HepG2 (cell line): ENCODE data around the gene JMJD1C. TPM values are rescaled to one million over a fixed set of nuclear protein-coding genes. Genes with fewer than 3 reads are reported as not detected.

Experiments used
- ATAC-seq: fragments of 200-7000 bp; cut with Tn5 transposase; 3 replicates; pipeline ENCODE4 v1.9.1; 2020; ENCODE audit warnings: mild to moderate bottlenecking, moderate library complexity
- BruUV-seq: library from RNA; stranded (reverse); fragments of 400-500 nt; replicated peaks from 2 replicates; lab custom pipeline; 2021; lab: Mats Ljungman, UMichigan
- CTCF ChIA-PET: fragments of 300-600 bp; formaldehyde crosslinking; extraction: SDS; loops from one replicate; lab custom pipeline; 2021; ENCODE audit warnings: low total read pairs, inconsistent platforms, low intra/inter-chr PET ratio; lab: Yijun Ruan, JAX
- POLR2A ChIA-PET: fragments of 350-600 bp; sonication (Branson Sonifier 250); formaldehyde crosslinking; loops from one replicate; lab custom pipeline; 2020; ENCODE audit warnings: antibody characterized with exemption, inconsistent platforms; lab: Yijun Ruan, JAX
- DNase-seq: peaks from one replicate; pipeline ENCODE4 v3.0.0-alpha.2; 2015; ENCODE audit warnings: low spot score
- FAIRE-seq: peaks from 3 replicates; lab custom pipeline; 2011; peaks lifted over from hg19 to GRCh38; lab: Jason Lieb, UNC
- H2AFZ ChIP-seq: one replicate; pipeline ENCODE4 v1.6.1; 2011; ENCODE audit warnings: low read length, inconsistent platforms
- H3K27ac ChIP-seq: fragments of 300-600 bp; 3 replicates; pipeline ENCODE4 v1.8.0; 2011; ENCODE audit warnings: mixed run types, mild to moderate bottlenecking, mixed read lengths, low read length, inconsistent platforms; ENCODE audit not compliant: insufficient read depth; ENCODE audit errors: extremely low read length
- H3K27me3 ChIP-seq, 2 experiments: fragments of 200-600 bp in 1 of 2; 2 replicates in 1 of 2; 3 replicates in 1 of 2; pipeline versions ENCODE4 v1.6.0 to v1.8.0; 2011; ENCODE audit warnings: low read length in 2 of 2, mild to moderate bottlenecking in 2 of 2, moderate library complexity in 2 of 2, inconsistent platforms in 1 of 2; ENCODE audit not compliant: insufficient read depth in 2 of 2, control insufficient read depth in 1 of 2
- H3K36me3 ChIP-seq, 2 experiments: fragments of 200-600 bp in 1 of 2; replicated peaks in 1 of 2; 2 replicates in 1 of 2; 3 replicates in 1 of 2; pipeline versions ENCODE4 v1.5.1 to v1.8.0; 2011; ENCODE audit warnings: low read length in 2 of 2, inconsistent platforms in 1 of 2; ENCODE audit not compliant: insufficient read depth in 2 of 2, control insufficient read depth in 1 of 2
- H3K4me1 ChIP-seq: 2 replicates; pipeline ENCODE4 v1.5.1; 2012; ENCODE audit warnings: low read length, inconsistent platforms; ENCODE audit not compliant: insufficient read depth
- H3K4me2 ChIP-seq: 2 replicates; pipeline ENCODE4 v1.6.0; 2011; ENCODE audit warnings: low read depth, low read length, inconsistent platforms
- H3K4me3 ChIP-seq, 3 experiments: fragments of 200-600 bp in 1 of 3; sonication (generic), shearing (Covaris generic) in 1 of 3; replicated peaks in 1 of 3; 2 replicates each; pipeline ENCODE4 v1.5.1; 2011 to 2016; ENCODE audit warnings: low read length in 3 of 3, inconsistent platforms in 2 of 3, low read depth in 2 of 3, mild to moderate bottlenecking in 2 of 3, control low read depth in 1 of 3, mixed read lengths in 1 of 3; ENCODE audit not compliant: insufficient read depth in 1 of 3
- H3K79me2 ChIP-seq: one replicate; pipeline ENCODE4 v1.6.1; 2011; ENCODE audit warnings: low read length, inconsistent platforms; ENCODE audit not compliant: insufficient read depth
- H3K9ac ChIP-seq: 2 replicates; pipeline ENCODE4 v1.6.0; 2011; ENCODE audit warnings: mild to moderate bottlenecking, low read depth, low read length, inconsistent platforms; ENCODE audit not compliant: insufficient read depth
- H3K9me3 ChIP-seq: 2 replicates; pipeline ENCODE4 v1.5.1; 2012; ENCODE audit warnings: mild to moderate bottlenecking, low read length
- H4K20me1 ChIP-seq: 2 replicates; pipeline ENCODE4 v1.6.0; 2011; ENCODE audit warnings: inconsistent platforms, mild to moderate bottlenecking, low read length, moderate library complexity; ENCODE audit not compliant: insufficient read depth
- CENPBD1 ChIP-seq: sonication (generic); formaldehyde crosslinking; IDR thresholded peaks from 2 replicates; pipeline ENCODE4 v1.8.0; 2022; ENCODE audit warnings: missing genetic modification reagents, low read depth, mild to moderate bottlenecking, borderline replicate concordance
- GZF1 ChIP-seq: sonication (generic); formaldehyde crosslinking; IDR thresholded peaks from 2 replicates; pipeline ENCODE4 v1.5.1; 2020; ENCODE audit warnings: mild to moderate bottlenecking, missing genetic modification reagents
- MIXL1 ChIP-seq: IDR thresholded peaks from 2 replicates; pipeline ENCODE4 v1.6.1; 2016
- MLLT10 ChIP-seq: sonication (generic); formaldehyde crosslinking; IDR thresholded peaks from 2 replicates; pipeline ENCODE4 v1.4.0; 2020; ENCODE audit warnings: missing genetic modification reagents
- NCOA1 ChIP-seq: sonication (generic); formaldehyde crosslinking; IDR thresholded peaks from 2 replicates; pipeline ENCODE4 v1.9.0; 2021; ENCODE audit warnings: missing genetic modification reagents
- RFXANK ChIP-seq: IDR thresholded peaks from 2 replicates; pipeline ENCODE4 v1.6.1; 2016
- SP4 ChIP-seq: sonication (generic); formaldehyde crosslinking; IDR thresholded peaks from 2 replicates; pipeline ENCODE4 v1.8.1; 2023; ENCODE audit warnings: mild to moderate bottlenecking, missing genetic modification reagents
- TERF1 ChIP-seq: sonication (generic); formaldehyde crosslinking; IDR thresholded peaks from 2 replicates; pipeline ENCODE4 v1.8.0; 2022; ENCODE audit warnings: mild to moderate bottlenecking, missing genetic modification reagents, moderate library complexity
- ZBTB33 ChIP-seq: sonication (generic); formaldehyde crosslinking; IDR thresholded peaks from 2 replicates; pipeline ENCODE4 v1.4.0; 2020; ENCODE audit warnings: missing genetic modification reagents
- ZIK1 ChIP-seq: sonication (generic); formaldehyde crosslinking; IDR thresholded peaks from 2 replicates; pipeline ENCODE4 v1.5.0; 2020; ENCODE audit warnings: mild to moderate bottlenecking, low read depth, missing genetic modification reagents, borderline replicate concordance
- ZNF232 ChIP-seq: sonication (generic); formaldehyde crosslinking; IDR thresholded peaks from 2 replicates; pipeline ENCODE4 v1.4.0; 2020; ENCODE audit warnings: missing genetic modification reagents, borderline replicate concordance
- ZNF383 ChIP-seq: sonication (generic); formaldehyde crosslinking; IDR thresholded peaks from 2 replicates; pipeline ENCODE4 v1.4.0; 2020; ENCODE audit warnings: missing genetic modification reagents, mild to moderate bottlenecking, borderline replicate concordance
- ZNF512B ChIP-seq: sonication (generic); formaldehyde crosslinking; IDR thresholded peaks from 2 replicates; pipeline ENCODE4 v1.5.1; 2020; ENCODE audit warnings: missing genetic modification reagents, mild to moderate bottlenecking, borderline replicate concordance
- ZNF782 ChIP-seq: sonication (generic); formaldehyde crosslinking; IDR thresholded peaks from 2 replicates; pipeline ENCODE4 v1.4.0; 2020; ENCODE audit warnings: missing genetic modification reagents, mild to moderate bottlenecking, borderline replicate concordance
- ZNF788 ChIP-seq: sonication (generic); formaldehyde crosslinking; IDR thresholded peaks from 2 replicates; pipeline ENCODE4 v1.5.0; 2020; ENCODE audit warnings: mild to moderate bottlenecking, missing genetic modification reagents, borderline replicate concordance
- WGBS: methylation state at CpG from one replicate; pipeline ENCODE4 v1.1.6; 2017; ENCODE audit warnings: low lambda C conversion rate; 5-methylcytosine and 5-hydroxymethylcytosine counted together
- in situ Hi-C: cut with HindIII; loops from 2 replicates; pipeline ENCODE4 v1.10.0; 2017; ENCODE audit warnings: low pct_unique_long_range_greater_than_20kb; ENCODE audit not compliant: extremely low pct_ligation_motif_present
- intact Hi-C: fragments of 100-400 bp; cut with micrococcal nuclease; formaldehyde crosslinking; loops from one replicate; pipeline ENCODE4 v1.10.0; 2022; ENCODE audit not compliant: unreplicated experiment
- polyA plus RNA-seq, 8 experiments: library from polyadenylated mRNA; depleted of rRNA in 3 of 8; stranded (reverse) in 7 of 8; unstranded in 1 of 8; fragments of >200 nt; fragmentation: Illumina TruSeq in 4 of 8; extraction: Trizol in 4 of 8; gene quantifications; 2 replicates each; pipeline versions ENCODE4 v1.2.1 to v1.2.3, GENCODE V29; 2011 to 2016; ENCODE audit warnings: low read depth in 4 of 8, missing spikeins in 1 of 8, mixed read lengths in 1 of 8; ENCODE audit not compliant: insufficient read depth in 1 of 8
- total RNA-seq, 5 experiments: library from RNA; depleted of rRNA; stranded (reverse); fragments of >200 nt; fragmentation: Illumina TruSeq; extraction: Trizol; gene quantifications; 2 replicates each; pipeline ENCODE4 v1.2.3, GENCODE V29; 2016; ENCODE audit warnings: low read depth in 1 of 5
- TF ChIP-seq, protein P1 (sequence below): IDR thresholded peaks from 2 replicates; pipeline ENCODE4 v1.6.1; 2016; ENCODE audit warnings: mild to moderate bottlenecking
- TF ChIP-seq, protein P2 (sequence below): sonication (generic); formaldehyde crosslinking; IDR thresholded peaks from 2 replicates; pipeline ENCODE4 v1.8.0; 2022; ENCODE audit warnings: missing genetic modification reagents, mild to moderate bottlenecking, borderline replicate concordance

Gene JMJD1C
- total and polyA plus RNA-seq, 2 of the 13 experiments (the other 11 are each of a cell fraction or from before 2014, with no cell fraction given) = 42.3 to 42.7 TPM

- ChIA-PET POLR2A (no interaction called here), CTCF (no interaction called here)
- Histone ChIP-seq H3K9me3 (no peaks in the 10 kb centered on the region), H3K4me2 (no peak overlapping the region), H3K4me1 (peaks cover 49% of the 10 kb centered on the region), H3K36me3 (no peaks in the 10 kb centered on the region), H3K27me3 (no peaks in the 10 kb centered on the region; a peak in 1 of 5 replicates), H4K20me1 (peaks cover 12% of the 10 kb centered on the region), H3K9ac (no peak overlapping the region), H3K4me3 (no peak overlapping the region), H3K27ac (no peak overlapping the region), H3K79me2 (peaks cover 84% of the 10 kb centered on the region), H2AFZ (no peak overlapping the region)
- intact Hi-C loops (loop anchor here (5.0 to 10.0 kb wide), 2 partner anchors 201 to 253 kb away; no protein-coding TSS in a partner anchor), in situ Hi-C loops (no loop called here)
- WGBS = 65% methylated on average over 1 of the region's 1 CpG
- DNase-seq (no peak), ATAC-seq (no peak), FAIRE-seq (no peak)
- no TSS peak for BruUV-seq
- TF ChIP-seq, protein P1, sequence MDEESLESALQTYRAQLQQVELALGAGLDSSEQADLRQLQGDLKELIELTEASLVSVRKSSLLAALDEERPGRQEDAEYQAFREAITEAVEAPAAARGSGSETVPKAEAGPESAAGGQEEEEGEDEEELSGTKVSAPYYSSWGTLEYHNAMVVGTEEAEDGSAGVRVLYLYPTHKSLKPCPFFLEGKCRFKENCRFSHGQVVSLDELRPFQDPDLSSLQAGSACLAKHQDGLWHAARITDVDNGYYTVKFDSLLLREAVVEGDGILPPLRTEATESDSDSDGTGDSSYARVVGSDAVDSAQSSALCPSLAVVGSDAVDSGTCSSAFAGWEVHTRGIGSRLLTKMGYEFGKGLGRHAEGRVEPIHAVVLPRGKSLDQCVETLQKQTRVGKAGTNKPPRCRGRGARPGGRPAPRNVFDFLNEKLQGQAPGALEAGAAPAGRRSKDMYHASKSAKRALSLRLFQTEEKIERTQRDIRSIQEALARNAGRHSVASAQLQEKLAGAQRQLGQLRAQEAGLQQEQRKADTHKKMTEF = no peak
- TF ChIP-seq GZF1 (CRISPR knock-in tag) (no peak), ZIK1 (CRISPR knock-in tag) (no peak), CENPBD1 (CRISPR knock-in tag) (no peak), ZNF383 (no peak), NCOA1 (no peak), MLLT10 (CRISPR knock-in tag) (no peak), ZNF782 (CRISPR knock-in tag) (no peak), ZNF788 (CRISPR knock-in tag) (no peak), MIXL1 (CRISPR knock-in tag) (no peak), ZNF232 (CRISPR knock-in tag) (no peak), ZBTB33 (CRISPR knock-in tag) (no peak), TERF1 (CRISPR knock-in tag) (no peak), SP4 (CRISPR knock-in tag) (no peak), RFXANK (CRISPR knock-in tag) (no peak), ZNF512B (CRISPR knock-in tag) (no peak)
- TF ChIP-seq, protein P2, sequence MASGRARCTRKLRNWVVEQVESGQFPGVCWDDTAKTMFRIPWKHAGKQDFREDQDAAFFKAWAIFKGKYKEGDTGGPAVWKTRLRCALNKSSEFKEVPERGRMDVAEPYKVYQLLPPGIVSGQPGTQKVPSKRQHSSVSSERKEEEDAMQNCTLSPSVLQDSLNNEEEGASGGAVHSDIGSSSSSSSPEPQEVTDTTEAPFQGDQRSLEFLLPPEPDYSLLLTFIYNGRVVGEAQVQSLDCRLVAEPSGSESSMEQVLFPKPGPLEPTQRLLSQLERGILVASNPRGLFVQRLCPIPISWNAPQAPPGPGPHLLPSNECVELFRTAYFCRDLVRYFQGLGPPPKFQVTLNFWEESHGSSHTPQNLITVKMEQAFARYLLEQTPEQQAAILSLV (CRISPR knock-in tag) = no peak
Observed at GRCh38 chr10:63467841-63468240, 2.1 kb upstream of the JMJD1C start.
